ENCODE results near the gene AKAP6. TPM values are rescaled to one million over a fixed set of nuclear protein-coding genes. Genes with fewer than 3 reads are reported as not detected.

The AKAP6 gene
- total RNA-seq, 2 experiments from 2014 or later, result 0.13 to 0.72 TPM

DNA sequence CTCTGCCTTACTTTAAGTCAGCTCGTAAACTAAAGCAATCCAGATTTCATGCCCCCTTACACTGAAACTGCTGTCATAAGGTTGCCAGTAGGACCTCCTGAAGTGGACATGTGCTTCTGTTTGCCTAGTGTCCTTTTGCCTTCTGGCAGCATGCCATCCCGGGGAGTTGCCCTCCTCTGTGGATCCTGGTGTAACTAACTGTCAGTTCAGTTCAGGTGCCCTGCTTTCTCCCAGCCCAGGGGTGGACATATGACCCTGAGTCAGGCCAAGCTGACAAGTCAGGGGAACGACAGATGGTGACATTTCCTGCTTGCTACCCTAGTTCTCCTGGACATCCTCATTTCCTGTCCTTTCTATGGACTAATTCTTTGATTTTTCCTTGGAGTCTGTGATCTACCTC, 25.6 kb downstream of the AKAP6 start:
- POLR2A ChIA-PET, result interaction anchor here (0.8 kb wide), 1 partner anchor 28 kb away, joined by 3 read pairs; no protein-coding TSS in a partner anchor
- Histone ChIP-seq H3K79me2 (ENCODE audit: insufficient read depth, low read depth, low read length) (no peaks in the 10 kb centered on the region), H3K4me3 (ENCODE audit: low read depth, low read length, poor library complexity, severe bottlenecking) (no peak overlapping the region), H4K20me1 (ENCODE audit: insufficient read depth, low read length) (no peaks in the 10 kb centered on the region), H3K27ac (ENCODE audit: low read depth, low read length, poor library complexity, severe bottlenecking) (no peak overlapping the region), H3K9me3 (ENCODE audit: low read length) (no peaks in the 10 kb centered on the region), H3K4me1 (ENCODE audit: insufficient read depth, low read length, poor library complexity, severe bottlenecking) (no peaks in the 10 kb centered on the region), H2AFZ (ENCODE audit: low read length) (no peak overlapping the region), H3K4me2 (ENCODE audit: low read length) (no peak overlapping the region), H3K9me2 (ENCODE audit: insufficient read depth, low read length) (no peaks in the 10 kb centered on the region), H3K36me3 (ENCODE audit: insufficient read depth, low read length) (no peaks in the 10 kb centered on the region)
- no TSS peak for BruUV-seq (replicated peaks)
- DNase-seq (ENCODE audit: low spot score), result no peak
- intact Hi-C loops (cut with micrococcal nuclease; ENCODE audit: unreplicated experiment), result no loop called here
- TF ChIP-seq EZH2phosphoT487 (IDR thresholded peaks at IDR 0.05; ENCODE audit: borderline replicate concordance, low read depth, low read length), result no peak
- TF ChIP-seq, protein P1, sequence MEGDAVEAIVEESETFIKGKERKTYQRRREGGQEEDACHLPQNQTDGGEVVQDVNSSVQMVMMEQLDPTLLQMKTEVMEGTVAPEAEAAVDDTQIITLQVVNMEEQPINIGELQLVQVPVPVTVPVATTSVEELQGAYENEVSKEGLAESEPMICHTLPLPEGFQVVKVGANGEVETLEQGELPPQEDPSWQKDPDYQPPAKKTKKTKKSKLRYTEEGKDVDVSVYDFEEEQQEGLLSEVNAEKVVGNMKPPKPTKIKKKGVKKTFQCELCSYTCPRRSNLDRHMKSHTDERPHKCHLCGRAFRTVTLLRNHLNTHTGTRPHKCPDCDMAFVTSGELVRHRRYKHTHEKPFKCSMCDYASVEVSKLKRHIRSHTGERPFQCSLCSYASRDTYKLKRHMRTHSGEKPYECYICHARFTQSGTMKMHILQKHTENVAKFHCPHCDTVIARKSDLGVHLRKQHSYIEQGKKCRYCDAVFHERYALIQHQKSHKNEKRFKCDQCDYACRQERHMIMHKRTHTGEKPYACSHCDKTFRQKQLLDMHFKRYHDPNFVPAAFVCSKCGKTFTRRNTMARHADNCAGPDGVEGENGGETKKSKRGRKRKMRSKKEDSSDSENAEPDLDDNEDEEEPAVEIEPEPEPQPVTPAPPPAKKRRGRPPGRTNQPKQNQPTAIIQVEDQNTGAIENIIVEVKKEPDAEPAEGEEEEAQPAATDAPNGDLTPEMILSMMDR (conservative IDR thresholded peaks at IDR 0.05; ENCODE audit: low read length), result no peak
- CTCF ChIA-PET (ENCODE audit: unreplicated experiment), result no interaction called here

DNA sequence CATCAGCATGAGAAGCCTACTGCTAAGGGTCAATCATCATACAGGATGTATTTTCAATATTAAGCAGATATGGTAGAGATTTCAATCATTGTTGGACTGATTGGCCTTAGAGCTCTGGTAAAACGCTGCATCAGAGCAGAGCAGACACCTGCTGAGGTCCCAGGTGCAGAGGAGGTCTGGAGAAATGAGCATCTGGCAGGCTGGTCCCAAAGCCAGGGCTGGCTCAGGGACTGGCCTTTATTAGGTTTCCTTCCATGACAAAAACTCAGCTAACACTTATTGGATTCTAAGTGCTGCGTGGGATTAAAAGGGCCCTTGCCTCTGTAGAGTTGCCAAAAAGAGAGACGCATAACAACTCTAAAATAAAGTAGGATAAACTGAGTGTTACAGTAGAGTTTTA, 29.7 kb downstream of the AKAP6 start:
- BruUV-seq (replicated peaks), result no TSS peak

DNA sequence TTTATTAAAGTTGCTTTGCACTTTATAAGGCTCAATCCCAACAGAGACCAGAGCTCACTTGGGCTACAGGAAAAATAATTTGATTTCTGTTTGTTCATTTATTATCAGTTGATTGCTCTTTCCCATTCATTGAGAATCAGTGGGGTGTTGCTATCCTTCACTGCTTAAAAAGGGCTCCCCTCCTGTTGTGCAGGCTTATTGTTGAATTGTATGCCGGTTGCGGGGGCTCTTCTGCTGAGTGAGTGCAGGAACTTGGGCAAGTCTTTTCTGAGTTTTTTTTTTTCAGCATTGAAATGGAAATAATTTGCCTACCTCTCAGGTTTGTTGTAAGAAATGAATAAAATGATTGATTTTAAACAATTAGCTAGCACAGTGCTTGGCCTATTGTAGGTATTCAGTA, 32.6 kb downstream of the AKAP6 start:
- intact Hi-C loops (cut with micrococcal nuclease; ENCODE audit: unreplicated experiment), result no loop called here
- BruUV-seq (replicated peaks), result no TSS peak
- no peak overlapping the region for H3K4me2 ChIP-seq (ENCODE audit: low read length)
- H3K36me3 ChIP-seq (ENCODE audit: insufficient read depth, low read length), result no peaks in the 10 kb centered on the region
- no peaks in the 10 kb centered on the region for H3K9me3 ChIP-seq (ENCODE audit: low read length)
- no peaks in the 10 kb centered on the region for H4K20me1 ChIP-seq (ENCODE audit: insufficient read depth, low read length)
- no peaks in the 10 kb centered on the region for H3K9me2 ChIP-seq (ENCODE audit: insufficient read depth, low read length)
- no peak for DNase-seq (ENCODE audit: low spot score)
- POLR2A ChIA-PET, result no interaction called here
- no peak for TF ChIP-seq EZH2phosphoT487 (IDR thresholded peaks at IDR 0.05; ENCODE audit: borderline replicate concordance, low read depth, low read length)
- TF ChIP-seq, protein P1 (conservative IDR thresholded peaks at IDR 0.05; ENCODE audit: low read length), result no peak
- H3K79me2 ChIP-seq (ENCODE audit: insufficient read depth, low read depth, low read length), result no peaks in the 10 kb centered on the region
- CTCF ChIA-PET (ENCODE audit: unreplicated experiment), result no interaction called here
- H3K4me1 ChIP-seq (ENCODE audit: insufficient read depth, low read length, poor library complexity, severe bottlenecking), result no peaks in the 10 kb centered on the region
- H3K27ac ChIP-seq (ENCODE audit: low read depth, low read length, poor library complexity, severe bottlenecking), result no peak overlapping the region
- H2AFZ ChIP-seq (ENCODE audit: low read length), result no peak overlapping the region
- H3K4me3 ChIP-seq (ENCODE audit: low read depth, low read length, poor library complexity, severe bottlenecking), result no peak overlapping the region

More for the DNA sequence above, 29.7 kb downstream of the AKAP6 start:
- no peak for TF ChIP-seq EZH2phosphoT487 (IDR thresholded peaks at IDR 0.05; ENCODE audit: borderline replicate concordance, low read depth, low read length)
- H4K20me1 ChIP-seq (ENCODE audit: insufficient read depth, low read length), result no peaks in the 10 kb centered on the region
- no peaks in the 10 kb centered on the region for H3K4me1 ChIP-seq (ENCODE audit: insufficient read depth, low read length, poor library complexity, severe bottlenecking)
- no peaks in the 10 kb centered on the region for H3K9me2 ChIP-seq (ENCODE audit: insufficient read depth, low read length)
- DNase-seq (ENCODE audit: low spot score), result no peak
- intact Hi-C loops (cut with micrococcal nuclease; ENCODE audit: unreplicated experiment), result no loop called here
- H3K4me2 ChIP-seq (ENCODE audit: low read length), result no peak overlapping the region
- no peaks in the 10 kb centered on the region for H3K36me3 ChIP-seq (ENCODE audit: insufficient read depth, low read length)
- H2AFZ ChIP-seq (ENCODE audit: low read length), result no peak overlapping the region
- POLR2A ChIA-PET, result no interaction called here
- no peaks in the 10 kb centered on the region for H3K9me3 ChIP-seq (ENCODE audit: low read length)
- no peaks in the 10 kb centered on the region for H3K79me2 ChIP-seq (ENCODE audit: insufficient read depth, low read depth, low read length)
- H3K27ac ChIP-seq (ENCODE audit: low read depth, low read length, poor library complexity, severe bottlenecking), result no peak overlapping the region
- H3K4me3 ChIP-seq (ENCODE audit: low read depth, low read length, poor library complexity, severe bottlenecking), result no peak overlapping the region
- CTCF ChIA-PET (ENCODE audit: unreplicated experiment), result no interaction called here

All from OCI-LY7 (cell line).